Dendritic cell treated with granulocyte-macrophage colony-stimulating factor and Interleukin-4, amounts not matched to agents 40 ng/mL and 50 ng/mL, for 4 days (primary cell): ENCODE results near the gene TSGA10IP.

Source experiments
- H3K27ac Mint-ChIP-seq: one replicate; pipeline ENCODE4 v1.8.0; 2022; ENCODE audit warnings: mild to moderate bottlenecking, mixed read lengths
- H3K27me3 Mint-ChIP-seq: one replicate; pipeline ENCODE4 v1.8.0; 2022; ENCODE audit warnings: mild to moderate bottlenecking, mixed read lengths
- H3K36me3 Mint-ChIP-seq: one replicate; pipeline ENCODE4 v1.8.0; 2022; ENCODE audit warnings: low read depth, mixed read lengths
- H3K4me1 Mint-ChIP-seq: one replicate; pipeline ENCODE4 v1.8.0; 2022; ENCODE audit warnings: low read depth, mixed read lengths
- H3K4me3 Mint-ChIP-seq: one replicate; pipeline ENCODE4 v1.8.0; 2022; ENCODE audit warnings: mild to moderate bottlenecking, moderate library complexity, mixed read lengths
- H3K9me3 Mint-ChIP-seq: one replicate; pipeline ENCODE4 v1.8.0; 2022; ENCODE audit warnings: mixed read lengths
- intact Hi-C: fragments of 100-400 bp; cut with micrococcal nuclease; formaldehyde crosslinking; loops from one replicate; pipeline ENCODE4 v1.15.0; 2022

Gene TSGA10IP

GRCh38 chr11:66004186-66004585, 58.9 kb downstream of the TSGA10IP start:
- Mint-ChIP-seq H3K4me3 (peak overlapping the region; percentile 4), H3K27ac (no peak overlapping the region), H3K27me3 (peaks cover 4% of the 10 kb centered on the region), H3K36me3 (peaks cover 59% of the 10 kb centered on the region), H3K4me1 (peaks cover 46% of the 10 kb centered on the region), H3K9me3 (no peaks in the 10 kb centered on the region)
- intact Hi-C loops = loop anchor here (10.0 kb wide), 1 partner anchor 61 kb away; no protein-coding TSS in a partner anchor

GRCh38 chr11:66006134-66006890, 61.0 kb downstream of the TSGA10IP start:
- H3K36me3 Mint-ChIP-seq = peaks cover 46% of the 10 kb centered on the region
- H3K27me3 Mint-ChIP-seq = peaks cover 16% of the 10 kb centered on the region
- H3K4me1 Mint-ChIP-seq = peaks cover 34% of the 10 kb centered on the region
- intact Hi-C loops = loop anchor here (10.0 kb wide), 1 partner anchor 58 kb away; no protein-coding TSS in a partner anchor
- no peak overlapping the region for H3K4me3 Mint-ChIP-seq
- no peak overlapping the region for H3K27ac Mint-ChIP-seq
- no peaks in the 10 kb centered on the region for H3K9me3 Mint-ChIP-seq

DNA sequence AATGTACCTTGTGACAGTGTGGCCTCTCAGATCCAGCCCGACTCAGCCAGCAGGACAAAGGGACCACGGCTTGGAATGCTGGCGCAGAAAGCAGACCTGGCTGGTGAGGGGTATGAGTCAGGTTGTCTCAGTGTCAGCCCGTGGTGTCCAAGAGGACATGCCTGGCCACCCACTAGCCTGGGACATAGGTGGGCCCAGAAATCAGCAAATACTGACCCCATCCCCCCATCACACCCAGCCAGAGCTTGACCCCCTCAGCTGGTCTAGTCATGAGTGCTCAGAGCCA, 61.6 kb downstream of the TSGA10IP start:
- H3K4me1 Mint-ChIP-seq = peaks cover 34% of the 10 kb centered on the region
- intact Hi-C loops = loop anchor here (10.0 kb wide), 1 partner anchor 58 kb away; no protein-coding TSS in a partner anchor
- H3K27ac Mint-ChIP-seq = no peak overlapping the region
- peaks cover 42% of the 10 kb centered on the region for H3K36me3 Mint-ChIP-seq
- no peak overlapping the region for H3K4me3 Mint-ChIP-seq
- H3K27me3 Mint-ChIP-seq = peaks cover 22% of the 10 kb centered on the region
- no peaks in the 10 kb centered on the region for H3K9me3 Mint-ChIP-seq

DNA sequence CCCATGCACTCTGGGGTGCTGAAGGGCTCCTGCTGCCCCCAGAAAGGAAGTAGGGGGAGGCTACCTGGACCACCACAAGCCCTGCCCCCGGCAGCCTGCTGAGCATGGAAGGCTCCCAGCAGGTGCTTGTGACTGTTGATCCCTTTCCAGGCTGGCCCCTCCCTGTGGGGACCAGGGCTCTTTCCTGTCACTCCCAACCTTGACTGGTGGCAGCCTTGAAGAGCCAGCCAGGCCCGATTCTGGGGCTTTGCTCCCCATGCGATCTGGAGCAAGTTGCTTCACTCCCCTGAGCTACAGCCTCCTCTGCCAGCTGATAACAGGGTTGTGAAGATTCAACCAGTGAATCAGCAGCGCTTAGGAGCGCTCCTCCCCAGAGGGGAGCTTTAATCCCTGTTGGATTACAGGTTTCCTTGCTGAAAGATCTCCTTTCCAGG, 61.9 kb downstream of the TSGA10IP start:
- peaks cover 26% of the 10 kb centered on the region for H3K27me3 Mint-ChIP-seq
- H3K4me1 Mint-ChIP-seq = peaks cover 34% of the 10 kb centered on the region
- no peak overlapping the region for H3K4me3 Mint-ChIP-seq
- peaks cover 38% of the 10 kb centered on the region for H3K36me3 Mint-ChIP-seq
- intact Hi-C loops = loop anchor here (10.0 kb wide), 1 partner anchor 58 kb away; no protein-coding TSS in a partner anchor
- no peaks in the 10 kb centered on the region for H3K9me3 Mint-ChIP-seq
- H3K27ac Mint-ChIP-seq = no peak overlapping the region

DNA sequence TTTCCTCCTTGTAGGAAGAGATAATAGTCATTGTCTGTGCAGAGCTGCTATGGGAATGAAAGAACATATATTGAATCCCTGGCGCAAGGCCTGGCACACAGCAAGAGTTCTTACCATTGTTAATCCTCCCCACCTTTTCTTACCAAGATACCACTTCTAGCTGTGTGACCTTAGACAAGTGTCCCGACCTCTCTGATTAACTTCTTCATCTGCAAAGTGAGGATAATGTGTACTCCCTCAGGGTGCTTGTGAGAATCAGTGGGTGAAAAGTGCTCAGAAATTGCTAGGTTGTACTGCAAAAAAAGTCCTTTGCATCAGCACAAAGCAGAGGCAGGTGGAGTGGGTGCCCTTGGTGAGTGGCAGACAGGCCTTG, 62.8 kb downstream of the TSGA10IP start:
- no peak overlapping the region for H3K4me3 Mint-ChIP-seq
- H3K36me3 Mint-ChIP-seq = peaks cover 29% of the 10 kb centered on the region
- H3K4me1 Mint-ChIP-seq = peaks cover 36% of the 10 kb centered on the region
- intact Hi-C loops = loop anchor here (10.0 kb wide), 1 partner anchor 57 kb away; no protein-coding TSS in a partner anchor
- H3K27me3 Mint-ChIP-seq = peaks cover 30% of the 10 kb centered on the region
- no peaks in the 10 kb centered on the region for H3K9me3 Mint-ChIP-seq
- H3K27ac Mint-ChIP-seq = peak overlapping the region; percentile 55

DNA sequence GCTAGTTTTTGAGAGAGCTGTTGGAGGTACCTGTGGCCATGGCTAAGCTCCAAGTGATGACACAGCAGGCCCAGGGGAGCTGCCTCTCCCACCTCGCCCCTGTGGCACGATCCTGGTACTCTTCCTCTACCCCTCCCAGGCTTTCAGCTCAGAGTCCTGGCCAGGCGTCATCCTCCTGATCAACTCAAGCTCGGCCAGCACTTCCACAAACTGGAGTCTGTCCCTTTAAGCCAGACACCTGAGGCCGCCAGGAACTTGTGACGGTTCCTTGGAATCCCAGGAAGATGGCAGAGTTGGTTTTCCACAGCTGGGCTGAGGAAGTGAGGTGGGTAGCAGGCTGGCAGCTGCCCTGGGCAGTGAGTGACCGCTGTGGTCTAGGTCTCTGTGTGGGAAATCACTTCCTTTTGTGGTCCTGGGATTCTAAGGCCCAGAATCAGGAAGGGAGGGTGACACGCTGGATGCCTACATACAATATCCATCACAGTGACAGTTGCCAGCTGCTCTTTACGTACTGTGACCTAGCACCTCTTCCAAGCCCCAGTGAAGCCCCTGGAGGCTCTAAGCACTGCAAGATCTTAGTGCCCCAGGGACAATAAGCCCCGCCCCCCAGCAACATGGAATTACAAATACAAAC, 63.3 kb downstream of the TSGA10IP start:
- peaks cover 36% of the 10 kb centered on the region for H3K4me1 Mint-ChIP-seq
- H3K9me3 Mint-ChIP-seq = no peaks in the 10 kb centered on the region
- H3K36me3 Mint-ChIP-seq = peaks cover 24% of the 10 kb centered on the region
- no peak overlapping the region for H3K4me3 Mint-ChIP-seq
- intact Hi-C loops = loop anchor here (10.0 kb wide), 1 partner anchor 56 kb away; no protein-coding TSS in a partner anchor
- H3K27me3 Mint-ChIP-seq = peaks cover 30% of the 10 kb centered on the region
- peak overlapping the region; percentile 55 for H3K27ac Mint-ChIP-seq
